Heart right ventricle (tissue), 16 donors: ENCODE results near the gene ARMC8. TPM values are rescaled to one million over a fixed set of nuclear protein-coding genes. Genes with fewer than 3 reads are reported as not detected.

Experiments
- ATAC-seq, 8 donors: fragments of 200-7000 bp; cut with Tn5 transposase; one replicate each; pipeline ENCODE4 v1.9.1; 2020; ENCODE audit warnings: mild to moderate bottlenecking in 8 of 8, moderate library complexity in 8 of 8, moderate number of reproducible peaks in 1 of 8
- DNase-seq, 2 donors: peaks; one replicate each; pipeline ENCODE4 v3.0.0-alpha.2; 2020
- H3K27ac ChIP-seq, 10 donors: fragments of 200-600 bp; sonication (generic) in 2 of 10; one replicate each; pipeline versions ENCODE4 v1.5.0 to v1.8.0; 2020 to 2022; ENCODE audit warnings: mild to moderate bottlenecking in 3 of 10
- H3K27me3 ChIP-seq, 7 donors: fragments of 200-600 bp; one replicate each; pipeline ENCODE4 v1.8.0; 2021 to 2022; ENCODE audit warnings: mild to moderate bottlenecking in 2 of 7
- H3K36me3 ChIP-seq, 9 donors: fragments of 200-600 bp; sonication (generic) in 1 of 9; one replicate each; pipeline versions ENCODE4 v1.5.0 to v1.8.0; 2020 to 2022; ENCODE audit warnings: mild to moderate bottlenecking in 2 of 9
- H3K4me1 ChIP-seq, 9 donors: fragments of 200-600 bp; sonication (generic) in 1 of 9; one replicate each; pipeline versions ENCODE4 v1.5.0 to v1.8.0; 2020 to 2022; ENCODE audit warnings: mild to moderate bottlenecking in 4 of 9
- H3K4me3 ChIP-seq, 10 donors: fragments of 200-600 bp; sonication (generic) in 2 of 10; one replicate each; pipeline versions ENCODE4 v1.5.0 to v1.8.0; 2020 to 2022; ENCODE audit warnings: mild to moderate bottlenecking in 7 of 10, moderate library complexity in 2 of 10
- H3K9me3 ChIP-seq, 11 donors: fragments of 200-600 bp in 10 of 11; sonication (generic) in 2 of 11; one replicate each; pipeline versions ENCODE4 v1.5.0 to v1.8.0; 2013 to 2022; ENCODE audit warnings: mild to moderate bottlenecking in 2 of 11, control low read depth in 1 of 11, moderate library complexity in 1 of 11
- CTCF ChIP-seq, 9 donors: fragments of 200-600 bp; sonication (generic) in 2 of 9; IDR thresholded peaks; one replicate each; pipeline versions ENCODE4 v1.5.0 to v1.8.0; 2021 to 2022; ENCODE audit warnings: antibody characterized with exemption in 9 of 9, mild to moderate bottlenecking in 5 of 9, moderate library complexity in 1 of 9
- WGBS, 2 donors: extraction: QIAGEN DNeasy Blood & Tissue Kit; methylation state at CpG; one replicate each; pipeline ENCODE4 v1.1.7; 2013; ENCODE audit warnings: inconsistent platforms in 1 of 2; 5-methylcytosine and 5-hydroxymethylcytosine counted together
- intact Hi-C, 10 donors: fragments of 100-400 bp; cut with DNase I; formaldehyde crosslinking; loops; one replicate each; pipeline versions ENCODE4 v1.11.1 to v1.14.2; 2022
- polyA plus RNA-seq, 2 donors: library from polyadenylated mRNA; stranded (reverse); fragments of 200-250 nt; gene quantifications; one replicate each; pipeline ENCODE4 v1.2.3, GENCODE V29; 2013
- total RNA-seq, 10 donors: library from RNA; stranded (reverse); fragmentation: NEBNext Ultra II Directional in 3 of 10; extraction: Animal tissue kit (Norgen Biotek cat#: 25700) in 3 of 10; gene quantifications; one replicate each; pipeline versions ENCODE4 v1.2.1 to v1.2.4, GENCODE V29; 2021 to 2023
- donor health status: Arrhythmogenic right ventricular cardiomyopathy.
- donor health status: ischemic (EF 13 %, LVEDD 7.1; RV severe dilation, severe dysfunction).
- donor health status: healthy with polysubstance abuse.
- donor health status: DM: no; HTN: yes; CAD: no.
- donor health status: DM: no; HTN: no; CAD: no.
- donor health status: ischemic (EF 25% LVEDD 6.9; RV normal size, moderate dysfunction).
- donor health status: ischemic (EF 25% LVEDD 5.7; RV mildly dilated, moderate dysfunction).
- donor health status: healthy.
- donor health status: DM: yes; HTN: yes; CAD: no.
- donor health status: Ischemic cardiomyopathy.
- donor health status: ischemic (EF 35%, LVEDD 5.7; RV mildly dilated, moderate dysfunction).
- donor health status: nonischemic (EF 11% LVEDD 7.7; RV severe dilation, severe dysfunction).
- donor health status: DM: yes; HTN: yes; CAD: no.
- donor health status: PGD.
- donor health status: ischemic (EF 29% LVEDD 5.4; RV normal size, mild dysfunction).
- donor health status: nonischemic (EF 23%, LVEDD 6.1; RV moderate dilation, normal function).

Gene ARMC8
- total and polyA plus RNA-seq, 12 donors: 13.8 to 49.3 (median 30.0) TPM

DNA sequence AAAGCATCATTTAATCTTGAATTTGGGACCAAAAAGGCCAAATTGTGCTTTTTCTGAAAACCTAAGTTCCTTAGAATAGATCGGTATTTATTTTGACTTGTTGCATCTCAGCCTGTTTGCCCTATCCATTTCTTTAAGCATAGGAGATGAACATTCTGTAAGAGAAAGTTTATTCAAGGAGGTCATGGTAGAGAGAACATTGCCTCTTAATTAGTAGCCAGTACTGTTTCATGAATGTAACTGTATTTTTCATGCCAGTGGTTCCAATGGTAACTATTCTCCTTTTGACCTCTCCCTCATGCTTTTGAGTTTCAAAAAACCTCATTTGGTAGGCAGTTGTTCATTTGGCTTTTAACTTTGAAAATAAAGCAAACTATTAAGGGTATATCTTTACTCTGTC is 55.4 kb downstream of the ARMC8 start:
- no peak for ATAC-seq
- intact Hi-C loops: no loop called here
- H3K27me3 ChIP-seq: no peaks in the 10 kb centered on the region
- DNase-seq: no peak
- no peak overlapping the region for H3K4me3 ChIP-seq
- H3K27ac ChIP-seq: no peak overlapping the region
- no peak for TF ChIP-seq CTCF (IDR thresholded peaks at IDR 0.05)
- H3K9me3 ChIP-seq: no peaks in the 10 kb centered on the region
- no peaks in the 10 kb centered on the region for H3K4me1 ChIP-seq
- peaks cover 0 to 100% (median 42%) of the 10 kb centered on the region in 9 donors for H3K36me3 ChIP-seq
- WGBS, 2 donors: 98 to 100% methylated on average over 1 of the region's 1 CpG

GRCh38 chr3:138245026-138245425 is 57.9 kb downstream of the ARMC8 start:
- H3K27ac ChIP-seq: no peak overlapping the region
- intact Hi-C loops: no loop called here
- 94 to 96% methylated on average over 9 of the region's 9 CpGs for WGBS, 2 donors
- ATAC-seq: no peak
- peaks cover 0 to 99% (median 22%) of the 10 kb centered on the region in 9 donors for H3K36me3 ChIP-seq
- no peak for DNase-seq
- H3K4me3 ChIP-seq: no peak overlapping the region
- TF ChIP-seq CTCF (IDR thresholded peaks at IDR 0.05): no peak
- no peaks in the 10 kb centered on the region for H3K4me1 ChIP-seq
- no peaks in the 10 kb centered on the region for H3K27me3 ChIP-seq
- no peaks in the 10 kb centered on the region for H3K9me3 ChIP-seq

DNA sequence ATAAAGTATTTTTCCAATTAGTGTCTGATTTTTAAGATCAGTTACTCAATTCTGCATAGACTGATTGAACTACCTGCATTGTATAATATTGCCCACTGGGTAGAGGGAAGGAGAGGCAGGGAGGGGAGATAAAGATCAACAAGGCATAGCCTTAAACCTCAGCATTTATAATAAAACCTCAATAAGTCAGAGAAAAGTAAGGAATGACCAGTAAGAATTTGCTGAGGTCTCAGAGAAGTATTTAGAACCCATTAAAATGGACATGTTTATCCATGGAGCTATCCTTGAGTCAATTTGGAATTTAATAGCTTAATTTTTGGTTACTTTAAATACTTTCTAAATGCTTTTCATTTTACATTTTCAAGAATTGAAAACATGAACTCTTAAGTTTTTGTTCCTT is 62.5 kb downstream of the ARMC8 start:
- Histone ChIP-seq H3K9me3 (no peaks in the 10 kb centered on the region), H3K27ac (no peak overlapping the region), H3K4me1 (no peaks in the 10 kb centered on the region), H3K4me3 (no peak overlapping the region), H3K27me3 (no peaks in the 10 kb centered on the region), H3K36me3 (peaks cover 0 to 71% (median 9%) of the 10 kb centered on the region in 9 donors)
- TF ChIP-seq CTCF (IDR thresholded peaks at IDR 0.05): no peak
- no peak for ATAC-seq
- intact Hi-C loops: loop anchor here in 1 of 10 donors (10.0 kb wide), 1 partner anchor 1125 kb away; no protein-coding TSS in a partner anchor
- no peak for DNase-seq

DNA sequence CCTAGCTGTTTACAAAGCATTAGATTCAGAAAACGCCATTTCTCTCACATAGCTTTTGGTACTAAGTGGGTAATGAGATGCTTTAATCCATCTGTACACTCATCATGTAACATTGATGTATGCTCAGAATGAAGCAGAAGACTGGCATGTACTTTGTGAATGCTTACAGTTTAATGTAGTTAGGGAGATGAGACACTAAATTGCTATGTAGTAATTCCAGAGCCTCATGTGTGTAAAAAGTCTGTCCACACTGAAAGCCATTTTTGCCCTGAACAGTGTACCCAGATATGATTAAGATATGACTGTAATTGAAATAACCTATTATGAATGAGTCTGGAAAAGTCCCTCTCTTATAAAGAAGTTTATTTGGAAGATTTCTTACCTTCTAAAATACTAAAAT is 66.5 kb downstream of the ARMC8 start:
- no peak overlapping the region for H3K4me3 ChIP-seq
- ATAC-seq (no peak), DNase-seq (no peak)
- no peak for TF ChIP-seq CTCF (IDR thresholded peaks at IDR 0.05)
- WGBS, 2 donors: 95 to 100% methylated on average over 1 of the region's 1 CpG
- H3K36me3 ChIP-seq: peaks cover 0 to 31% (median 0%) of the 10 kb centered on the region in 9 donors
- H3K4me1 ChIP-seq: no peaks in the 10 kb centered on the region
- intact Hi-C loops: loop anchor here in 1 of 10 donors (10.0 kb wide), 1 partner anchor 1121 kb away; no protein-coding TSS in a partner anchor
- H3K27me3 ChIP-seq: no peaks in the 10 kb centered on the region
- no peak overlapping the region for H3K27ac ChIP-seq
- no peaks in the 10 kb centered on the region for H3K9me3 ChIP-seq
